HepG2 (cell line): Measurements from ENCODE around the gene CKS1B. TPM values are rescaled to one million over a fixed set of nuclear protein-coding genes. Genes with fewer than 3 reads are reported as not detected.

ENCODE experiments used
- ATF6 ChIP-seq: sonication (generic); formaldehyde crosslinking; conservative IDR thresholded peaks from 2 replicates; pipeline ENCODE4 v1.4.0; 2020; ENCODE audit warnings: missing genetic modification reagents
- ATF7-NPFF ChIP-seq: sonication (generic); formaldehyde crosslinking; IDR thresholded peaks from 2 replicates; pipeline ENCODE4 v1.8.1; 2023; ENCODE audit warnings: mild to moderate bottlenecking, low read depth, missing genetic modification reagents, moderate library complexity
- CENPT ChIP-seq: sonication (generic); formaldehyde crosslinking; IDR thresholded peaks from 2 replicates; pipeline ENCODE4 v1.8.0; 2022; ENCODE audit warnings: low read depth, mild to moderate bottlenecking, moderate library complexity, missing genetic modification reagents
- HMGXB3 ChIP-seq: sonication (generic); formaldehyde crosslinking; IDR thresholded peaks from 2 replicates; pipeline ENCODE4 v1.4.0; 2020; ENCODE audit warnings: missing genetic modification reagents, borderline replicate concordance
- HNF1B ChIP-seq: sonication (generic); formaldehyde crosslinking; IDR thresholded peaks from 2 replicates; pipeline ENCODE4 v1.5.1; 2020; ENCODE audit warnings: mild to moderate bottlenecking, moderate library complexity, missing genetic modification reagents
- JUN ChIP-seq: sonication (generic); formaldehyde crosslinking; IDR thresholded peaks from 2 replicates; pipeline ENCODE4 v1.4.0; 2020; ENCODE audit warnings: mild to moderate bottlenecking, missing genetic modification reagents
- KDM3A ChIP-seq: IDR thresholded peaks from 2 replicates; pipeline ENCODE4 v1.6.1; 2018; ENCODE audit warnings: low read depth, missing compliant biosample characterization
- MED1 ChIP-seq: sonication (generic); formaldehyde crosslinking; IDR thresholded peaks from 2 replicates; pipeline ENCODE4 v1.4.0; 2020; ENCODE audit warnings: missing genetic modification reagents
- NFYC ChIP-seq: IDR thresholded peaks from 2 replicates; pipeline ENCODE4 v1.6.1; 2016; ENCODE audit warnings: missing genetic modification reagents, missing compliant biosample characterization
- PCBP2 ChIP-seq: fragments of 200-400 bp; formaldehyde crosslinking; optimal IDR thresholded peaks from 2 replicates; pipeline ENCODE3; 2018; ENCODE audit warnings: low read length, low read depth; ENCODE audit not compliant: poor library complexity, severe bottlenecking
- POGZ ChIP-seq: sonication (generic); formaldehyde crosslinking; IDR thresholded peaks from 2 replicates; pipeline ENCODE4 v1.4.0; 2020; ENCODE audit warnings: mild to moderate bottlenecking, missing genetic modification reagents
- RCOR2 ChIP-seq: IDR thresholded peaks from 2 replicates; pipeline ENCODE4 v1.6.1; 2016; ENCODE audit warnings: missing biosample characterization, missing genetic modification reagents
- SNAPC4 ChIP-seq: sonication (generic); formaldehyde crosslinking; IDR thresholded peaks from 2 replicates; pipeline ENCODE4 v1.4.0; 2020; ENCODE audit warnings: mild to moderate bottlenecking, missing genetic modification reagents
- TBX3 ChIP-seq: fragments of 450-650 bp; IDR thresholded peaks from 2 replicates; pipeline ENCODE4 v1.6.1; 2017; ENCODE audit warnings: antibody characterized with exemption, mild to moderate bottlenecking, inconsistent platforms, borderline replicate concordance
- U2AF1 ChIP-seq: fragments of 200-400 bp; formaldehyde crosslinking; optimal IDR thresholded peaks from 2 replicates; pipeline ENCODE3; 2017; ENCODE audit warnings: mild to moderate bottlenecking, low read depth, low read length
- ZMYM4 ChIP-seq: sonication (generic); formaldehyde crosslinking; IDR thresholded peaks from 2 replicates; pipeline ENCODE4 v1.8.1; 2023; ENCODE audit warnings: mild to moderate bottlenecking, missing genetic modification reagents
- polyA plus RNA-seq, 8 experiments: library from polyadenylated mRNA; depleted of rRNA in 3 of 8; stranded (reverse) in 7 of 8; unstranded in 1 of 8; fragments of >200 nt; fragmentation: Illumina TruSeq in 4 of 8; extraction: Trizol in 4 of 8; gene quantifications; 2 replicates each; pipeline versions ENCODE4 v1.2.1 to v1.2.3, GENCODE V29; 2011 to 2016; ENCODE audit warnings: low read depth in 4 of 8, missing spikeins in 1 of 8, mixed read lengths in 1 of 8; ENCODE audit not compliant: insufficient read depth in 1 of 8
- total RNA-seq, 5 experiments: library from RNA; depleted of rRNA; stranded (reverse); fragments of >200 nt; fragmentation: Illumina TruSeq; extraction: Trizol; gene quantifications; 2 replicates each; pipeline ENCODE4 v1.2.3, GENCODE V29; 2016; ENCODE audit warnings: low read depth in 1 of 5

CKS1B gene
- total and polyA plus RNA-seq, 2 of the 13 experiments (the other 11 are each of a cell fraction or from before 2014, with no cell fraction given) = 217 to 222 TPM

- TF ChIP-seq JUN (CRISPR knock-in tag) (no peak), NFYC (peak; percentile 100), RCOR2 (CRISPR knock-in tag) (no peak), KDM3A (no peak), HNF1B (peak; percentile 72; the same call in 1 of the 2 replicates), POGZ (peak; percentile 55; the same call in 1 of the 2 replicates), TBX3 (peak; percentile 82; the same call in 1 of the 2 replicates), CENPT (no peak), MED1 (CRISPR knock-in tag) (peak; percentile 41; the same call in 1 of the 2 replicates), ATF6 (CRISPR knock-in tag) (no peak), SNAPC4 (CRISPR knock-in tag) (peak; percentile 43; the same call in 1 of the 2 replicates), ATF7-NPFF (peak; percentile 47; the same call in 1 of the 2 replicates), U2AF1 (no peak), ZMYM4 (CRISPR knock-in tag) (peak; percentile 70), HMGXB3 (CRISPR knock-in tag) (peak; percentile 44; the same call in 1 of the 2 replicates), PCBP2 (no peak)
Measured at GRCh38 chr1:154982897-154983648, 8.6 kb downstream of the CKS1B start, which contains the start of gene FLAD1 (continued).
